Stimulated activated CD4-positive, alpha-beta T cell treated with anti-CD3 and anti-CD28 coated beads, TNF-alpha, amount 100 ng/mL, for 4 hours (primary cell): ENCODE data around the gene TMEFF2.
"Not testable (repeated sequence)": the region's sequence is repeated elsewhere in the genome, so short reads cannot be mapped to it uniquely, and the experiment has no call there.

Experiments used
- DNase-seq, 3 experiments: peaks; one replicate each; pipeline ENCODE4 v3.0.0-alpha.2; 2020; ENCODE audit warnings: low read depth in 3 of 3

The TMEFF2 gene

DNA sequence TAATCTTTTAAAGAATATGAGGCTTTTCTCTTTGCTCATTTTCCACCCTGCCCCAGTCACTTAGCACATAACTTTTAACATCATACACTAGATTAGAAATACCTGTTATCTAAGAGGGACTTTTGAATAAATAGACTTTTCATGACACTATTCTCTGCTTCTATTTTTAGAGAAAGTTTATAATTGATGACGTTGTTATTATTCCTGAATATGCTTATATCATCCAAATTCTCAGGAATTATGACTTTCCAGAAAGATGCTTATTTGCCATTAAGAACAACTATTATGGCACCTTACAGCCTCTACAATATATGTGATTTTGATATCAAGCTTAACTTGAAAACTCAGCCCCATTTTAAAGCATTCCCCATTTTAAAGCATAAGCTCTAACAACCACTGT lies 11.4 kb downstream of the TMEFF2 start:
- no peak for DNase-seq

DNA sequence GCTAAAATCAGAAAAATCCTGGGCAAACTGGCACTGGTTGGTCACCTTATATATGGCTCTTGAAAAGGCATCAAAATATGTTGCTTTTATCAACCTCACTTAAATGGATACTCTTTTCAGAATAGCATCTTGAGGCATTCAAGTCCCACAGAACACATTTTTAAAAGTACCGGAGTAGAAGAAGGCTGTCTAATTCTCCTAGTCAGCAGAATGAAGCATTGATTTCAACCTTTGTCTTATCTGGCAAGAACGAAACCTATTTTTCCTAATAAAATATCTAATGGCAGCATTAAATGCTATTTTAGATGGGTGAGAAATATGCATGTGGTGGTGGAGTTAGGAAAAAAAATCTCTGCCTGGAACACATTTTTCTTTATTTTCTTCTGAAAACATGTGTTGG lies 27.8 kb downstream of the TMEFF2 start:
- no peak for DNase-seq

DNA sequence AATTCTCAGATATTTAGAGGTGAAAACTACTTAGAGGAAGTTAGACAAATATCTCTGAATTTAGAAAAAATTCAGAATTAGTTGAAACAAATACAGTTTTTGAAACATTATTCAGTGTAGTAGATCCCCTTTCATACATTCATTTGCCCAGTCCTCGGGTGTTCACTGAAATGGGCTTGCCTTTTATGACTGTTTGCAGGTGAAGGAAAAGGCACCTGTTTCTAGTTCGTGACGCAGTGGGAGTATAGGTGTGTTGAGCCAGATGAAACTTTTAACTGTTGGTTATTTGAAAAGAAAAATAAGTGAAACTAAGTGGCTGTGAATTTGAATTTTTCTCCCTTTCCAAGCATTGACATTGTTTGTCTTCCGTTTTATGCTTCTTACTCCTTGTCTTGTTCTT lies 28.9 kb downstream of the TMEFF2 start:
- DNase-seq, result no peak

DNA sequence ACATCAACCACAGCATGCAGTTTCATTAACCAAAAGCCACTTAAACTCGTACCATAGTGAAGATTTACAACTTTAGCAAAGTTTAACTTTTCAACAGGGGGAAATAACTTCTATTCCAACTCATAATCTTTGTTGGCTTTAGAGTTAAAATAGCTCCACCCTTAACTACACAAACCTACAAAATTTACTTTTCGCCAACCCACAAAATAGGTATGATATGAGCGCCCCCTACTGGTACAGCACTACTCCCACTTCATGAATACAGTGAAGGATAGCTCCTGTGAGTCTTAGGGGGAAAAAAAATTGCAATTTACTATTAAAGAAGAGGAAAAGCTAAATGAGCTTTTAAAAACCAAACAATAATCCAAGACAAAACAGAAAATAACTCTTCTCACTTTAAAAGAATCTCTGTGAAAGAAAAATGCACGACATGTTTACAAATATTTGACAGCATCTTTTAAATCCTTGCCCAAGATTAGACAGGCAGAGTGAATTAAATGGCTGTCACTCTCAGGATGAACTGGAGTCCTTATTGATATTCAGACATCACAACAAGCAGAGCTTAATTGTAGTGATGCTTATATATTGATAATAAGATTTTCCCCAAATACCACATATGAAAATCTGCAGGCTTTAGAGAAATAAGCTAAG lies 32.2 kb downstream of the TMEFF2 start:
- peak; percentile 11 to 60 (median 18) for DNase-seq

DNA sequence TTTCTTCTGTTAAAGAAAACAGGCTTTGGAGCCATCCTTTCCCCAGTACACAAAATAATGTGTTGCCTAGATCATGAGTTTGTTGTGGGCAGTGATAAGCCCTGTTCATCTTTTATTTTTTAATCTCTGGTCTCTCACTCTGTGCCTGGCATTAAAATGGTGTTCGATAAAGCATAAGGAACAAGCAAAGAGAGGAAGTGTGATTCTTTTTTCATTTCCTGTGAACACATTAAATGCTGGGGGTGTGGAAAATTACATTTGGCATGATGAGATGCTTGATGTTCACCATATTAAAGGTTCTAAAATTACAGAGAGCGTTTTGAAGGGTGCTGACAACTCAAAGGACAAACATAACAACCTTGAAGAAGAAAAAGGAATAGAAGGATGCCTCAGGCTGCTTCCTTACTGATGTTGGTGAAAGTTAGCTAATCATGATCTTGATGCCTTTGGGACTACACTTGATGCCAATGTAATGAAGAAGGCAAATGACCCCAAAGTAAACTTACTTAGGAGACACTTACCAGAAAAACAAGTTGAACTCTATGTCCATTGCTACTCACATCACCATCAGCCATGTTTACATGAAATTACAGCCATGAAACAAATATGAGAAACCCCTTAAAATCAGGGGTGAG lies 33.0 kb downstream of the TMEFF2 start:
- DNase-seq, result no peak

DNA sequence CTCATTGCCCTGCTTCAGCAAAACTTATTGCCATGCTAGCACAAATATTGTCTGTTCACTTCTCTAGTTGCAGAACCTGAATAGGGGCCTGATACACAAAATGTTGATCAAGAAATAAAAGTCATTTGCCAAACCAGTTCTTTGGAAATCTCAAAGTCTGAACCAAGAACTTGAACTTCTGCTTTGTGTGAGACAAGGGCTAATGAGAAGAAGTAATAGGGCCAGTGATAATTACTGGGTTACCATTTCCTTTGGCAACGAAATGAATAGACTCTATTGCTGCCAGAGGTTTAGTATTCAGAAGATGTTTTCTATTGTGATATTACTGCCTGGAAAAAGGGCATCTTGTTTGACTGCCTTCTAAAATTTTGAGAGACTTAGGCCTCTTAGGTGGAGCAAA lies 35.0 kb downstream of the TMEFF2 start:
- DNase-seq, result no peak

DNA sequence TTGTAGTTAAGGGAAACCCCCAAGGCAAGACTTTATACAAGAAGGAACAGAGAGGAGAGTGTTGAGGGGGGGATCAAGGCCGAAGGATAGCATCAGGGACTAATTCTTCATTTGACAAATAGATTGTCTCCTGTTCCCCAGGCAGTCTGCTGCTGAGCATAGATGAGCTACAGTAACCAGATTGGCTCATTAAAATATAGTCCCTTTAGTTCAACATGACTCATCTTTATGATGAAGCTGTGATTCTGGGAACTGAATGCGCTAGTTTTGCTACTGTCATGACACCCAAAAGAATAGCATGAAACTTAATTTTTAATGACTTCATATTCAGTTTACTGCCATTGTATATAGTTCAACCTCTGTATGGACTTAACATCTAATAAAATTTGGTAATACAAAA lies 35.5 kb downstream of the TMEFF2 start:
- no peak for DNase-seq

DNA sequence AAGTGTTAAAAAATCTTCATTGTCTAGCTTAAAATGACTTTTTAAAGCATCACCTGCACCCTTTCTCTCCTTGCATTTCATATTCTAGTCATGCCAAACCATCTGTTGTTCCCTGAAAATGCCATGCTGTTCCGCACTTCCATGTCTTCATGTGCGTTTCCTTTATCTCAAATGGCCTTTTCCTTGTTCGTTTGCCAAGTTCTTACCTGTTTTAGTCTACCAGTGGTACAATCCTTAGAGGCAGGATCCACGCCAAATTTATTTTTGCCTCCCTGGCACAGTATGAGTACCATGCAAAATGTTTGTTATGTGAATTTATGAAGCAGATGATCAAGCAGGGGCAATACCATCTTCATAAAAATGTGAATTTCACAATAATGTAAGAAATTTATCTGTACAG lies 37.0 kb downstream of the TMEFF2 start:
- DNase-seq, result no peak

DNA sequence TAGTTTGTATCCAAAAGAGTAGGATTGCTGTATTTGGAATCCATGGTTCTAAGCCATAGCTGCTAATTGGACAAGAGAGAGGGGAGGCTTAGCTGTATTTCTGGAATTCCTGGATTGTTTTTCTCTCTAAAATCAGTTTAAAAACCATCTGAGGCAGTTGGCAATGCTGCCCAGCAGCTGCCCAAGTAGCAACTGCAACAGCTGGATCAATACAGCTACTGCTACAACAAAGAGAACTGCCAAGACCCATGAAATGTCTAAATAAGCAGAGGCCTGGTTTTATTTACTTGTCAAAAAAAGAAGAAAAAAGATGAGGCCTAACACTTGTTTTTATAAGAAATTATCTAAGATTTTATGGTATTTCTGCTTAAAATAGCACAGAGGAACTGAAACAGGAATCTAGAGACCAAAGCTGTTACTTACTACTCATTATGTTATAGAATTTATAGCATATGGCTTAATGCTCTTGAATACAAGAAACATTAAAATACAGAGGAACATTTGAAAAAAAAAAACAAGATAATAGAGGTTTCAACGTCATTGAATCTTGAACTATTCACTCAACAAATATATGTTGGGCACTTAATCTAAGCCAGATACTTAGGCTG lies 39.1 kb downstream of the TMEFF2 start:
- no peak for DNase-seq

DNA sequence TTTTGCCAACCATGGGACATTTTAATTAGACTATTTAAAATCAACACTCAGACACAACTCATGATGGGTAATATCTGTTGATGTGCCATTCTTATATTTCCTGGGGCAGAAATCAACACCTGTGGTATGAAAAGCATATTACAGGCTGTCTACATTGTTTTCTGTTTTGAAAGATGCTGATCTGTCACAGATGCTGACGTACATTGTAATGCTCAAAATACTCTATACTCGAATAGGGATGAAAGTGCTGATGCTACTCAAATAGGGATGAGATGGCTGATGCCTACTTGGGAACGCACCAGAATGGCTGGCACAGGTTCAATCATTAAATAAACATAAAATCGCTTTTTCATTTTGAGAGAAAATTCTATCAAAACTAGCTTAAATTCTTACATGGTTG lies 41.2 kb downstream of the TMEFF2 start:
- DNase-seq, result no peak

DNA sequence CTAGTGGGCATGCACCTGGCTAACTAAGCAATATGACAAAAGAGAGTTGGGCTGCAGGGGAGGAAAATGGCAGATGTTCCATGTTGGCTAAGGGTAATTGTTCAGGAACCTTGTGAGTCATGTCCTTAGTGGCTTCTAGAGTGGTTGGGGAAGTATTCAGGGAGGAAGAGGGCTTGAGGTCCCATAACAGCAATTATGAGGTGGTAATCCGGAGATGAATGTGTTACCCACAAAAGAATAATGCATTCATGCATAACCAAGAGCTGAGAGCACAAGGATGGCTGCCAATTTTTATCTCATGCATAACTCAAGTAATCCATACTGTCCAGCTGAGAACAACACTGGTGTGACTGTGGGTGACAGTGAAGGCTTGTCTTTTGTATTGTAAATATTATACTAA lies 42.9 kb downstream of the TMEFF2 start:
- no peak for DNase-seq

DNA sequence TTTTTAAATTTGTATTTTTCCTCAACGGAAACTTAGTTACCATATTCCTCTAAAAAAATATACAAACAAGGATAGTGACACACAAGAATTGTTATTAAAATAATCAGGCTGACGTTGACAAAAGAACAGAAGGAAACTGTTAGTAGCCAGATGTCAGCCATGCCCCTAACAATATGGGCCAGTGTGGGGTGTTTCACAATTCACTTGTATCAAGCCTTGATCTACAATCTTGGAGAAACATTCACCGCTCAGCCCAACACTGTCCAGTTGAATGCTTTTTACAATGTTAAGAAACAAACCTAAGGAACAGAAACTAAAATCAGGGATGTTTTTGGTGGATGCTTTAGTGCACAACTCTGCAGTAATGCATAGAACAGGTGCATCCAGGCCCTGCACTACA lies 44.6 kb downstream of the TMEFF2 start:
- DNase-seq, result no peak

DNA sequence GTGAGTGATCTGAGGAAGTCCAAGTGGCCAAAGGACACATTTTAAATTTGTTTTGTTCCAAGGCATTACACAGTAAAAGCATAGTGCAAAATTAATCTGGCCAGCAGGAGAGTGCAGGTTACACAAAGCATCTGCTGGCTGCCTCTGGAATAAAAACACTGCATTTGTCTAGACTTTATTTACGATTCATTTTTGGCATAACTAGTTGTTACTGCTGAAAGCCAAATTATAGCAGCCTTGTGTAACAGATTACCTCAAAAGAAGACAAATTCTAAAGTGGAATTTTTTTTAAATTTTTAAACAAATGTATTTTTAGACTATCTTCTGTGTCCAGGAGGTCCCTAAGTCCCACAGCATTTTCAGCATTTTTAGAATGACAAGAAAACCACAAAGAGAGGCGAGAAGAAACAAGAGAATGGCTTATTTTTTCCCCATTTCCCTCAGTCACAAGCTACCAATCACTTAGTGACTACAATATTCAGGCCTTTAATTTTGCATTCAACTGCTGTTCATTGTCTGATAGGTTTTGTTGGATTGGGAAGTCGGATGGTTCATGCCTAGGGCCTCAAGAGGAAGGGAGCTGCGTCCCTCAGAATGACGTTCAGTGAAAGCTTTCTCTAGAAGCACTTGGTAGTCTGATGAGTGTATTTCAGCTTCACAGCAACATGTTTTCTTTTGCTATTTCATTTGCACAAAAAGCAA lies 46.0 kb downstream of the TMEFF2 start:
- DNase-seq, result no peak

DNA sequence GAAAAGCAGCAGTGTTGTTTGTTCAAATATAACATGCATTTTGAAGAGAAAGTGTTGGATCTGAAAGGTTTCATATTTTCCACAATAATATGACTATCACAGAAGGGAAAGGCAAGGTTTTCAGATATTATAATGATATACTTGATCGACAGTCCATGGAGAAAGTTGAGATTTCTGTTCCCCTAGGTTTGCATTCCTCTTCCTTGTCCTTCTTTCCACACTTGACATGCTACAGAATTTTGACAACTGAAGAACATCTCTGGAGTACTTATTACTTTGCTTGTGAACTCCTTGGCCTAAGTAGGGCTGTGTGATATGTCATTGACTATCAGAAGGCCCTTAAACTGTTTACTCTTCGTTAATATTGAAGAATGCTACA lies 46.5 kb downstream of the TMEFF2 start:
- no peak for DNase-seq

DNA sequence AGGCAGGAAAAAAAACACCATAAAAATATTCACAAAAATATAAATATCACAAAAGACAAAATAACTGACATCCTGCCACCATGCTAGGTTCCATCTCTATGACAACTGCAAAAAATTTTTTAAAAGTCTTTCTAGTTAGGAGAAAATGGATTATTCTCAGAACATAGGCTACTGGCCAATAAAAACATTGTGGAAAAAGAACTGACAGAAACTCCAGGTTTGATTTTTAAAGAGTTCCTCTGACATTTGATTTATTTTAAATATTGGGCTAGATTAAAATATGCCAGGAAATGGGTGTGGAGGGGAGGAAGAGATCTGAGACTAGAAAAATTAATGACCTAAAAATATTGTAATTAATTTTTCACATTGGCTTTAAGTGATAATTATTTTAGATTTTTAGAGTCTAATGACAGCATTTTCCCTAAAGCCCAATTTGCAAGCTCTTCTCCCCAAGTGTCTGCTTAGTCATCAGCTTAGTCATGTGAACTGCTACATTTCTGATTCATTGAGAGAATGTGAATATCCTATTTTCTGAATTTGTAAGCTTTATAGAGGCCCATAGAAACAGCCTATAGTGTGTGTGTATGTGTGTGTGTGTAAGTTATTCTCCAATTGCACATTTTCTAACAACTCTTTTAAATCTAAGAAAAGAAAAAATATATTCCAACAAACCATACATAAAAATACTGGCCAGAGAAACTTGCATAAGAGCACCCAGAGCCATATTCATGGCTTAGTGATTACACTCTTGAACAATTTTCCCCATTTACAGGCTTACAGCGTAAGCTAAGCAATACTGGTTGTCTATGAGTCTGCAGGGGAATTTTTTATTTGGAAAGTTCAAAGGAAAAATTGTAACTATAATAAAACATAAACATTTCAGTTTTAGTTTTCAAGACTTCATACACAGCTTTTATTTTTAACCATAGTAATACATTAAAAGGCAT lies 48.4 kb downstream of the TMEFF2 start:
- DNase-seq, result no peak

DNA sequence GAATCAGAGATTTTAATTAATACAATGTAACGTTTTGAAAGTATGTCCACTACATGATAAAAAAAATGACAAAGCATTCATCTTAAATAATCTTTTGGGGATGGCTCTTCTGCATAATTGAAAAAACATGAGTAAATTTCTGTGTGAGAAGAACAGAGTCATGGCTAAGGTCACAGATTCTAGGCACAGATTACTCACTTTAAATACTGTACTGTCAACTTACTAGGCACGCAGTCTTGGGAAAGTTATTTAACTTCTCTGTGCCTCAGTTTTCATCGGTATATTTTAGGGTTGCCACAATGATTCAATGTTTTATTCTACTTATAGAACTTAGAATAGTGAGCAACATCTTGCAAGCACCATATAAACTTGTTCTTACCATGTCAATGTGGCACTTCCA lies 49.2 kb downstream of the TMEFF2 start:
- DNase-seq, result no peak

DNA sequence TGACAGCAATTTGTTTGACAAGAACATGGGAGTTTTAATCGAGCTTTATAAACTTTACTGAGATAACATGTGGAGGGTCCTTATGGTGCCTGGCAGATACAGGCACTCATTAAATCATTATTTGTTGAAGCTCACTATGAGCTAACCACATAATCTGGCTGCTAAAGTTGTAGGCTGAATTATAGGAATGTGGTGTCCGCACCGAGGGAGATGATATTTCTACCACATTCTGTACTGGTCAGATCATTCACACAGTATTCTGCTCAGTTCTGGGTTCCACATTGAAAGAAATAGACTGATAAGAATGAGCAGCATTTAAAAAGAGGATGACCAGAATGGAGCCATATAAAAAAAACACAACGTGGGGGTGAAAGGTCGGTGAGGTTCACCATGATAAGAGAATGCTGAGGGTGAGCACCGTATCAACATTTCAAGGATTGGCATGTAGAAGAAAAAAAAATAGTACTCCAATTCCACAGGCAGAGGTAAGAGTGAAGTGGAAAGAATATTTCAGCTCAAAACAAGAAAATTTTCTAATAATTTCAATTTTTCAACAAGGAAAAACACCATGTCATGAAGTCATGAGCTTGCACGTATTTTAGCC lies 54.4 kb downstream of the TMEFF2 start:
- no peak for DNase-seq

DNA sequence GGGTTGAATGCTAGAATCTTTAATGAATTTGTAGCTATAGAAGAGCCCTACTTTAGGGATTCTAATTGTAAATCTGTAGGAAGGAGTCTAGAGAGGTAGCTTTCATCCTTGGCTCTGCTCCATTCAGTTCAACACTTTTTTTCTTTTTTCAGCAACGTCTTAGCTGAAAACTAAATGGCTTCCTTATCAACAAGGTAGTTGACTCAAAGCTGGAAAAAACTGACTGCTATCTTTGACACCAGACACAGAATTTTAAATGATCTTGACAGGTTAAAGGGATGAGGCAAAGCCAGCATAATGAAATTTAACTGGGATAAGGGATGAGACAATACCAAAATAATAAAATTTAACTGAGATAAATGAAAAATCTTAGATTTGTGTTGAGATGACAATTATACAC lies 54.9 kb downstream of the TMEFF2 start:
- DNase-seq, result no peak

DNA sequence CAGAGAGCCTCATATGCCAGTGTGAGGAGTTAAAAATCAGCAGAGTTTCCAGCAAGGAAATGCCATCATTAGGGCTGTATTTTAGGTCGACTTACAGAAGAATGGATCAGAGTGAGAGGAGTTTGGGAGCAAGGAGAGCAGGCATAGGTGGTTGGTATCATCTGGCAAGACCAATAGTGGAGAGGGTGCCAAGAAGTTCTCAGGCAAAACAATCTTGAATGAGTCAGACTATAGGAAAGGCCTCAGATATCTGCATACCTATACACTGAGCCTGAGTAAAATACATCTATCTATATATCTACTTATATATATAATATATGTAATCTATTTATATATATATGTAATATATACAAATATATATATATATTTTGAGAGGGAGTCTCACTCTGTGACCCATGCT lies 57.3 kb downstream of the TMEFF2 start:
- DNase-seq, result no peak

DNA sequence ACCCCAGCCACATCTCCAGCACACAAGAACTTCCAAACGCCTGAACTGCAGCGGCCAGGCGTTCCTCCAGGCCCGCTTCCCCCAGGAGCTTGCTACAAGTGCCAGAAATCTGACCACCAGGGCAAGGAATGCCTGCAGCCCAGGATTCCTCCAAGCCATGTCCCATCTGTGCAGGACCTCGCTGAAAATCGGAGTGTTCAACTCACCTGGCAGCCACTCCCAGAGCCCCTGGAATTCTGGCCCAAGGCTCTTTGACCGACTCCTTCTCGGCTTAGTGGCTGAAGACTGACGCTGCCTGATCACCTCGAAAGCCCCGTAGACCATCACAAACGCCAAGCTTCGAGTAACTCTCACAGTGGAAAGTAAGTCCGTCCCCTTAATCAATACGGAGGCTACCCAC lies 62.1 kb downstream of the TMEFF2 start:
- not testable (repeated sequence) for DNase-seq

DNA sequence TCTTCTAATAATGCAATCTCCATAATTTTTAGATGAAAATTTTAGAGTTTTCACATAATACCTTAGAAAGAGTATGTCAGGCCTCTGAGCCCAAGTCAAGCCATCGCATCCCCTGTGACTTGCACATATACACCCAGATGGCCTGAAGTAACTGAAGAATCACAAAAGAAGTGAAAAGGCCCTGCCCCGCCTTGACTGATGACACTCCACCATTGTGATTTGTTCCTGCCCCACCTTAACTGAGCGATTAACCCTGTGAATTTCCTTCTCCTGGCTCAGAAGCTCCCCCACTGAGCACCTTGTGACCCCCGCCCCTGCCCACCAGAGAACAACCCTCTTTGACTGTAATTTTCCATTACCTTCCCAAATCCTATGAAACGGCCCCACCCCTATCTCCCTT lies 64.4 kb downstream of the TMEFF2 start:
- DNase-seq, result not testable (repeated sequence)
